ENCODE measurements around the gene WNT9B. TPM values are rescaled to one million over a fixed set of nuclear protein-coding genes. Genes with fewer than 3 reads are reported as not detected.

WNT9B gene
- total RNA-seq, 6 experiments from 2014 or later, result not detected

DNA sequence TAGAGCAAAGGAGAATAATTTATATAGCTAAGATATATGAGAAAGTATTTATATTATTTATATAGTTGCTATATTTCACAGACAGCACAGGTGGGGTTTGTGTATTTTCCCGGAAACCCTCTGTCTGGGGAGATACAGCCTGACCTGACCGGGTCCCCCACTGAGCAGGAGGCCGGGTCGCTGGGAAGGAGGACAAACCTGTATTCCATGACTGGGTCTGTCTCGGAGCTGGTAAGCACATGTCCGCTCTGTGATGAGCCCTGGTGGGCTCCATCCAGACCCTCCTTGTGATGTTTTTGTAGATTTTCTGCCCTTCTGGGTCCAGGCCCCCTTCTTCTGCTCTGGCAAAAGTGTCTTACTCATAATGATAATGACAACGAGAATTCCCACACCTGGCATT is 27.7 kb downstream of the WNT9B start:
- no peaks in the 10 kb centered on the region for H3K9me3 Mint-ChIP-seq
- H3K27ac Mint-ChIP-seq, result no peak overlapping the region
- no peak overlapping the region for H3K4me3 Mint-ChIP-seq
- DNase-seq, result no peak
- no peaks in the 10 kb centered on the region for H3K4me1 Mint-ChIP-seq (ENCODE audit: low read depth)
- H3K27me3 Mint-ChIP-seq (ENCODE audit: insufficient read depth), result peaks cover 20% of the 10 kb centered on the region
- TF ChIP-seq CTCF (IDR thresholded peaks at IDR 0.05), result no peak
- no peaks in the 10 kb centered on the region for H3K36me3 Mint-ChIP-seq (ENCODE audit: low read depth)

DNA sequence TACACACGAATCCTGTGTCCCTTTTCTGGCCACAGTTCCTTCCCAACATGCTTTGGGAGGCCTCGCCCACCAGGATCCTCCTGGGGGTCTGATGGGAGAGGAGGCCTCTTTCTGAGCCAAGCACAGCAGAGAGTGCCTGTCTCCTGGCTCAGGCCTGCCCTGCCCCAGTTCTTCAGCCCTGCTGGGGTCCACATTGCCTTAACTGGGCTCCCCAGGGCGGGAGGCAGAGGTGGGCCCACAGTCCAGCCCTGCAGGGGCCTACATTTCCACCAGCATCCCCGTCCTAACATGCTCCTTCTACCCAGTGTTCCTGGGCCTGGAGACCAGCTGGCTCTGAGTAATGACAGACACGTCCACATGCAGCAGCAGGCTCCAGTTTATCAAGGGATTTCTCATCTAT is 29.6 kb downstream of the WNT9B start:
- H3K36me3 Mint-ChIP-seq (ENCODE audit: low read depth), result no peaks in the 10 kb centered on the region
- DNase-seq, result no peak
- no peak overlapping the region for H3K27ac Mint-ChIP-seq
- H3K4me3 Mint-ChIP-seq, result no peak overlapping the region
- H3K4me1 Mint-ChIP-seq (ENCODE audit: low read depth), result no peaks in the 10 kb centered on the region
- TF ChIP-seq CTCF (IDR thresholded peaks at IDR 0.05), result no peak
- H3K27me3 Mint-ChIP-seq (ENCODE audit: insufficient read depth), result peaks cover 37% of the 10 kb centered on the region
- no peaks in the 10 kb centered on the region for H3K9me3 Mint-ChIP-seq

- no peak overlapping the region for H3K27ac Mint-ChIP-seq
- H3K27me3 Mint-ChIP-seq (ENCODE audit: insufficient read depth), result peaks cover 41% of the 10 kb centered on the region
- no peaks in the 10 kb centered on the region for H3K36me3 Mint-ChIP-seq (ENCODE audit: low read depth)
- TF ChIP-seq CTCF (IDR thresholded peaks at IDR 0.05), result no peak
- H3K4me3 Mint-ChIP-seq, result no peak overlapping the region
- DNase-seq, result no peak
- H3K9me3 Mint-ChIP-seq, result no peaks in the 10 kb centered on the region
- H3K4me1 Mint-ChIP-seq (ENCODE audit: low read depth), result no peaks in the 10 kb centered on the region
Observed at GRCh38 chr17:46882666-46883065, 31.3 kb downstream of the WNT9B start.

- no peak for DNase-seq
- H3K4me1 Mint-ChIP-seq (ENCODE audit: low read depth), result no peaks in the 10 kb centered on the region
- no peak for TF ChIP-seq CTCF (IDR thresholded peaks at IDR 0.05)
- peaks cover 47% of the 10 kb centered on the region for H3K27me3 Mint-ChIP-seq (ENCODE audit: insufficient read depth)
- H3K9me3 Mint-ChIP-seq, result no peaks in the 10 kb centered on the region
- no peaks in the 10 kb centered on the region for H3K36me3 Mint-ChIP-seq (ENCODE audit: low read depth)
- H3K4me3 Mint-ChIP-seq, result no peak overlapping the region
- no peak overlapping the region for H3K27ac Mint-ChIP-seq
Observed at GRCh38 chr17:46883871-46884520, 32.6 kb downstream of the WNT9B start.

DNA sequence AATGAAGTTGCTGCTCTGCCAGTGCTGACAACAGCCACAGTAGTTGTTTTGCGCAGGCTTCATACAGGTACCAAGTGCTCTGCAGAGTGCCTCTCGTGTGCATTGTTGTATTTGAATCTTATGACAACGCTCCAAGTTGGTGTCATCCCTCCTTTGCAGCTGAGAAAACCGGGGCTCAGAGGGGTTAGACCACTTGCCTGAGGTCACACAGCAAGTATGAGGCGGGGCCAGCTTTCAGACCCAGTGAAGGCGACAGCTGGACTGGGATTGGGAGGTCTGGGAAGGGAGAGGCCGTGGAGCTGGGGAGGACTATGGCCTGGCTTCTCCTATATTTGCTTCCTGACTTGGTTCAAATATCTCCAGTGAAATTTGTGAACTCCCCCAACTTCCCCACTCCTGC is 33.2 kb downstream of the WNT9B start:
- DNase-seq, result no peak
- Mint-ChIP-seq H3K9me3 (no peaks in the 10 kb centered on the region), H3K36me3 (ENCODE audit: low read depth) (no peaks in the 10 kb centered on the region), H3K27ac (no peak overlapping the region), H3K4me3 (no peak overlapping the region), H3K4me1 (ENCODE audit: low read depth) (no peaks in the 10 kb centered on the region), H3K27me3 (ENCODE audit: insufficient read depth) (peaks cover 49% of the 10 kb centered on the region)
- no peak for TF ChIP-seq CTCF (IDR thresholded peaks at IDR 0.05)

Data from HFFc6 (cell line).